Liver (tissue), 9 donors: ENCODE results near the gene GAP43. TPM values are rescaled to one million over a fixed set of nuclear protein-coding genes. Genes with fewer than 3 reads are reported as not detected.

Source experiments
- DNase-seq: peaks from one replicate; pipeline ENCODE4 v3.0.0-alpha.2; 2017; ENCODE audit warnings: low spot score
- H3K27ac ChIP-seq, 2 donors: one replicate each; pipeline ENCODE4 v1.7.0; 2013; ENCODE audit warnings: inconsistent platforms in 2 of 2, low read length in 2 of 2, control low read depth in 1 of 2, low read depth in 1 of 2, mild to moderate bottlenecking in 1 of 2
- H3K27me3 ChIP-seq, 4 donors: one replicate each; pipeline versions ENCODE4 v1.6.1 to v1.7.0; 2013; ENCODE audit warnings: low read length in 3 of 4, inconsistent platforms in 1 of 4, mild to moderate bottlenecking in 1 of 4, moderate library complexity in 1 of 4; ENCODE audit not compliant: control insufficient read depth in 4 of 4, insufficient read depth in 4 of 4
- H3K36me3 ChIP-seq, 4 donors: one replicate each; pipeline versions ENCODE4 v1.6.1 to v1.7.0; 2013; ENCODE audit warnings: low read length in 3 of 4, mild to moderate bottlenecking in 3 of 4, low read depth in 1 of 4, moderate library complexity in 1 of 4; ENCODE audit not compliant: control insufficient read depth in 4 of 4, insufficient read depth in 3 of 4
- H3K4me1 ChIP-seq, 4 donors: one replicate each; pipeline versions ENCODE4 v1.6.1 to v1.7.0; 2013; ENCODE audit warnings: low read length in 3 of 4, mild to moderate bottlenecking in 3 of 4, moderate library complexity in 1 of 4; ENCODE audit not compliant: control insufficient read depth in 4 of 4, insufficient read depth in 4 of 4
- H3K4me3 ChIP-seq, 3 donors: one replicate each; pipeline versions ENCODE4 v1.6.1 to v1.7.0; 2013; ENCODE audit warnings: low read length in 3 of 3, control low read depth in 1 of 3, low read depth in 1 of 3, mild to moderate bottlenecking in 1 of 3
- H3K9ac ChIP-seq, 2 donors: one replicate each; pipeline ENCODE4 v1.7.0; 2013; ENCODE audit warnings: low read length in 2 of 2, mild to moderate bottlenecking in 2 of 2, moderate library complexity in 2 of 2, control low read depth in 1 of 2, low read depth in 1 of 2
- H3K9me3 ChIP-seq, 4 donors: one replicate each; pipeline versions ENCODE4 v1.6.1 to v1.7.0; 2013; ENCODE audit warnings: low read length in 3 of 4; ENCODE audit not compliant: control insufficient read depth in 4 of 4
- EGR1 ChIP-seq, 2 donors: IDR thresholded peaks; 2 replicates each; pipeline ENCODE4 v1.6.1; 2016 to 2018; ENCODE audit warnings: antibody characterized with exemption in 2 of 2, low read depth in 2 of 2
- FOXA1 ChIP-seq: IDR thresholded peaks from 2 replicates; pipeline ENCODE4 v1.6.1; 2016; ENCODE audit warnings: antibody characterized with exemption
- FOXA2 ChIP-seq: IDR thresholded peaks from 2 replicates; pipeline ENCODE4 v1.6.1; 2016; ENCODE audit warnings: antibody characterized with exemption
- GABPA ChIP-seq, 2 donors: IDR thresholded peaks in 1 of 2; conservative IDR thresholded peaks in 1 of 2; 2 replicates each; pipeline ENCODE4 v1.6.1; 2016; ENCODE audit warnings: antibody characterized with exemption in 2 of 2, mild to moderate bottlenecking in 1 of 2, moderate library complexity in 1 of 2
- HNF4A ChIP-seq, 2 donors: conservative IDR thresholded peaks; 2 replicates each; pipeline ENCODE4 v1.6.1; 2016; ENCODE audit warnings: antibody characterized with exemption in 2 of 2, mild to moderate bottlenecking in 2 of 2
- HNF4G ChIP-seq: IDR thresholded peaks from 2 replicates; pipeline ENCODE4 v1.6.1; 2016; ENCODE audit warnings: antibody characterized with exemption
- NR2F2 ChIP-seq: IDR thresholded peaks from 2 replicates; pipeline ENCODE4 v1.6.1; 2016; ENCODE audit warnings: antibody characterized with exemption
- RAD21 ChIP-seq, 2 donors: IDR thresholded peaks; 2 replicates each; pipeline ENCODE4 v1.6.1; 2016; ENCODE audit warnings: antibody characterized with exemption in 2 of 2, mild to moderate bottlenecking in 2 of 2
- RXRA ChIP-seq, 2 donors: IDR thresholded peaks; 2 replicates each; pipeline ENCODE4 v1.6.1; 2017 to 2018; ENCODE audit warnings: antibody characterized with exemption in 2 of 2, mild to moderate bottlenecking in 1 of 2
- SP1 ChIP-seq: IDR thresholded peaks from 2 replicates; pipeline ENCODE4 v1.6.1; 2018; ENCODE audit warnings: antibody characterized with exemption, mild to moderate bottlenecking
- YY1 ChIP-seq: IDR thresholded peaks from 2 replicates; pipeline ENCODE4 v1.6.1; 2016; ENCODE audit warnings: antibody characterized with exemption, mild to moderate bottlenecking
- WGBS: extraction: QIAGEN DNeasy Blood & Tissue Kit; methylation state at CpG from one replicate; pipeline ENCODE4 v1.1.7; 2013; 5-methylcytosine and 5-hydroxymethylcytosine counted together
- polyA plus RNA-seq, 2 donors: library from polyadenylated mRNA; stranded (reverse) in 1 of 2; unstranded in 1 of 2; fragments of 200-250 nt in 1 of 2; fragments of >200 nt in 1 of 2; fragmentation: Nextera tagmentation in 1 of 2; extraction: Ambion mirVana in 1 of 2; gene quantifications; one replicate each; pipeline versions ENCODE4 v1.2.1 to v1.2.3, GENCODE V29; 2013 to 2015
- total RNA-seq, 2 donors: library from RNA; depleted of rRNA; stranded (reverse); fragments of >200 nt; gene quantifications; one replicate each; pipeline ENCODE4 v1.2.3, GENCODE V29; 2014
- TF ChIP-seq, protein P1 (sequence below): IDR thresholded peaks from 2 replicates; pipeline ENCODE4 v1.6.1; 2016; ENCODE audit warnings: antibody characterized with exemption
- TF ChIP-seq, protein P2 (sequence below): IDR thresholded peaks from 2 replicates; pipeline ENCODE4 v1.6.1; 2016; ENCODE audit warnings: antibody characterized with exemption, mild to moderate bottlenecking
- TF ChIP-seq, protein P3 (sequence below): IDR thresholded peaks from 2 replicates; pipeline ENCODE4 v1.6.1; 2016; ENCODE audit warnings: antibody characterized with exemption
- TF ChIP-seq, protein P4 (sequence below): IDR thresholded peaks from 2 replicates; pipeline ENCODE4 v1.6.1; 2016; ENCODE audit warnings: antibody characterized with exemption
- donor health status: healthy.
- donor health status: healthy.
- donor health status: healthy.
- donor health status: healthy.
- donor health status: healthy.

The GAP43 gene
- total and polyA plus RNA-seq, 4 donors: 0.06 TPM; not detected in 3

DNA sequence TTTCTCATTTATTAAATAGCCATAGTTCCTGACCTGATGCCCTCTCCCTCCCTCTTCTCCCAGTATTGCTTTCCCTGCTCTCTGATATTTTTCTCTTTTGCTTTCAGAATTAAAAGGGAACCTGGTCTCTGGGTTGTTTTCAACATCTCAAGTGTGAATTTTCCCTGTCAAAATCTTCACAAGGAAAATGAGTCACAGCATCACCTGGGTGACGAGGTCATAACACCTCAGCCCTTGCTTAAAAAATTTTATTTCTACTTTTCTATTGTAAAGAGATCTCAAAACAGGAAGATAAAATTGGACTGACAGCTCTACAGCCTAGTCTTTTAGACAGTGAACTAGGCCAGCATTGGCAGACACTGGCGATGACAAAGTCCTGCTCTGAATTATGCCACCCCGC, 40.1 kb downstream of the GAP43 start (continued):
- TF ChIP-seq FOXA1: no peak

DNA sequence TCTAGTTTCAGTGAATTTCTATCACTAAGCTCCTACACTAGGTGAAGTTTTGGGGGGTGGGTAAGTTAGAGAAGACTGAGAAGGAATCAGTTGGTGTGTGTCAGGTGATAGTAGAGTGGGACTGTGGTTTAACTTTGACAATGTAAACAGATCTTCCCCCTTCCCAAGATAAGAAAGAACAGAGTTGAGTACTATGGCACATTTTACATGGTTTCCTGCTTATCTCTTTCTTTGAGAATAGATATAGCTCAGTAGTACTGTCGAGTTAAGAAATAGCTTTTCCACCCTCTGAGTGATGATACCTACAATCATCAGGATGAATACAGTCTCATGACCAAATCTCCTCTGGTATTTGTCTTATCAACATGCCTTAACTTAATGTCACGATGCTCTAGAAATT, 42.8 kb downstream of the GAP43 start:
- H3K27ac ChIP-seq: no peak overlapping the region
- no peak overlapping the region for H3K4me3 ChIP-seq
- no peak overlapping the region for H3K9ac ChIP-seq
- no peaks in the 10 kb centered on the region for H3K9me3 ChIP-seq
- 67% methylated on average over 2 of the region's 2 CpGs for WGBS
- no peak for DNase-seq
- no peaks in the 10 kb centered on the region for H3K4me1 ChIP-seq
- H3K27me3 ChIP-seq: no peaks in the 10 kb centered on the region
- no peaks in the 10 kb centered on the region for H3K36me3 ChIP-seq
- TF ChIP-seq RXRA (IDR thresholded peaks at IDR 0.05) (no peak), HNF4G (no peak), RAD21 (IDR thresholded peaks at IDR 0.05) (no peak), NR2F2 (no peak), EGR1 (IDR thresholded peaks at IDR 0.05; ENCODE audit: low read depth in 2 of 2) (no peak), HNF4A (conservative IDR thresholded peaks at IDR 0.05) (no peak), YY1 (no peak), GABPA (IDR thresholded peaks at IDR 0.05 in 1 of 2, conservative IDR thresholded peaks at IDR 0.05 in 1 of 2) (no peak), SP1 (no peak)
- TF ChIP-seq, protein P1, sequence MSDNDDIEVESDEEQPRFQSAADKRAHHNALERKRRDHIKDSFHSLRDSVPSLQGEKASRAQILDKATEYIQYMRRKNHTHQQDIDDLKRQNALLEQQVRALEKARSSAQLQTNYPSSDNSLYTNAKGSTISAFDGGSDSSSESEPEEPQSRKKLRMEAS: no peak
- TF ChIP-seq, protein P2, sequence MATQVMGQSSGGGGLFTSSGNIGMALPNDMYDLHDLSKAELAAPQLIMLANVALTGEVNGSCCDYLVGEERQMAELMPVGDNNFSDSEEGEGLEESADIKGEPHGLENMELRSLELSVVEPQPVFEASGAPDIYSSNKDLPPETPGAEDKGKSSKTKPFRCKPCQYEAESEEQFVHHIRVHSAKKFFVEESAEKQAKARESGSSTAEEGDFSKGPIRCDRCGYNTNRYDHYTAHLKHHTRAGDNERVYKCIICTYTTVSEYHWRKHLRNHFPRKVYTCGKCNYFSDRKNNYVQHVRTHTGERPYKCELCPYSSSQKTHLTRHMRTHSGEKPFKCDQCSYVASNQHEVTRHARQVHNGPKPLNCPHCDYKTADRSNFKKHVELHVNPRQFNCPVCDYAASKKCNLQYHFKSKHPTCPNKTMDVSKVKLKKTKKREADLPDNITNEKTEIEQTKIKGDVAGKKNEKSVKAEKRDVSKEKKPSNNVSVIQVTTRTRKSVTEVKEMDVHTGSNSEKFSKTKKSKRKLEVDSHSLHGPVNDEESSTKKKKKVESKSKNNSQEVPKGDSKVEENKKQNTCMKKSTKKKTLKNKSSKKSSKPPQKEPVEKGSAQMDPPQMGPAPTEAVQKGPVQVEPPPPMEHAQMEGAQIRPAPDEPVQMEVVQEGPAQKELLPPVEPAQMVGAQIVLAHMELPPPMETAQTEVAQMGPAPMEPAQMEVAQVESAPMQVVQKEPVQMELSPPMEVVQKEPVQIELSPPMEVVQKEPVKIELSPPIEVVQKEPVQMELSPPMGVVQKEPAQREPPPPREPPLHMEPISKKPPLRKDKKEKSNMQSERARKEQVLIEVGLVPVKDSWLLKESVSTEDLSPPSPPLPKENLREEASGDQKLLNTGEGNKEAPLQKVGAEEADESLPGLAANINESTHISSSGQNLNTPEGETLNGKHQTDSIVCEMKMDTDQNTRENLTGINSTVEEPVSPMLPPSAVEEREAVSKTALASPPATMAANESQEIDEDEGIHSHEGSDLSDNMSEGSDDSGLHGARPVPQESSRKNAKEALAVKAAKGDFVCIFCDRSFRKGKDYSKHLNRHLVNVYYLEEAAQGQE: no peak
- TF ChIP-seq, protein P3, sequence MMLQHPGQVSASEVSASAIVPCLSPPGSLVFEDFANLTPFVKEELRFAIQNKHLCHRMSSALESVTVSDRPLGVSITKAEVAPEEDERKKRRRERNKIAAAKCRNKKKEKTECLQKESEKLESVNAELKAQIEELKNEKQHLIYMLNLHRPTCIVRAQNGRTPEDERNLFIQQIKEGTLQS: no peak
- TF ChIP-seq, protein P4, sequence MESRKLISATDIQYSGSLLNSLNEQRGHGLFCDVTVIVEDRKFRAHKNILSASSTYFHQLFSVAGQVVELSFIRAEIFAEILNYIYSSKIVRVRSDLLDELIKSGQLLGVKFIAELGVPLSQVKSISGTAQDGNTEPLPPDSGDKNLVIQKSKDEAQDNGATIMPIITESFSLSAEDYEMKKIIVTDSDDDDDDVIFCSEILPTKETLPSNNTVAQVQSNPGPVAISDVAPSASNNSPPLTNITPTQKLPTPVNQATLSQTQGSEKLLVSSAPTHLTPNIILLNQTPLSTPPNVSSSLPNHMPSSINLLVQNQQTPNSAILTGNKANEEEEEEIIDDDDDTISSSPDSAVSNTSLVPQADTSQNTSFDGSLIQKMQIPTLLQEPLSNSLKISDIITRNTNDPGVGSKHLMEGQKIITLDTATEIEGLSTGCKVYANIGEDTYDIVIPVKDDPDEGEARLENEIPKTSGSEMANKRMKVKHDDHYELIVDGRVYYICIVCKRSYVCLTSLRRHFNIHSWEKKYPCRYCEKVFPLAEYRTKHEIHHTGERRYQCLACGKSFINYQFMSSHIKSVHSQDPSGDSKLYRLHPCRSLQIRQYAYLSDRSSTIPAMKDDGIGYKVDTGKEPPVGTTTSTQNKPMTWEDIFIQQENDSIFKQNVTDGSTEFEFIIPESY: no peak

DNA sequence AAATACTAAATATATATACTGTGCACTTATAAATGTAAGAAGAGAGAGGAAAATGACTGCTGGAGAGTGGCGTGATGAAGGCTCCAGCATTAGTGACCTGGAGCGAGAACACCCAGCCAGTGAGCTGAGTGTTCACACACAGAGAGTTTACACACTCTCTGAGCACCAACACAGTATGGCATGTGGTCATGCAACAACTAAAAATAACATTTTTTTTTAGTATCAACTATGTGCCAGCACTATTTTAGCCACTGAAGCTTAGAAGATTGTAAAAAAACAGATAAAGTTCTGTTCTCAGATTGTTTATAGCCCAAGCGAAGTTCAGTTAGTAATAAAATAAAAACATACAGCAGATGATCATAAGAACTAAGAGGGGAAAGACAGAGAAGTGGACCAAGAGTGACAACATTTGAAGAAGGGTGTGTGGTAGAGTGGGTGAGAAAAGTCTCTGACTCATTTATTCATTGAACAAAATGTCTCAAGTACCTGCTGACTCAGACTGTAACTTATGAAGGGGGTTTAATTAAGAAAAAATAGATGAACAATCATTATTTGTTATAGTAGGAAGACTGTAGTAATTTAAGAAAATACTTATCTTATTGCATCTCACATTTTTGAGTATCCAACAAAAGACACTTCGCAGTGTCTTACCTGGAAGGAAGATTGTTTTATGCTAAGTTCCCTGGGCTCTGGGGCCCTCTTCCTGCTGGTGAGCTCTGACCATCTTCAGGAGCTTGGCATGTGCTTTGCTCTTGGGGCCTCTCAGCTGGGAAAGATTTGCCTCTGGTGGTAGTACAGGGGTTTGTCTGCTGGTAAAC, 43.8 kb downstream of the GAP43 start:
- no peaks in the 10 kb centered on the region for H3K36me3 ChIP-seq
- no peak overlapping the region for H3K27ac ChIP-seq
- H3K27me3 ChIP-seq: no peaks in the 10 kb centered on the region
- no peaks in the 10 kb centered on the region for H3K4me1 ChIP-seq
- no peak overlapping the region for H3K4me3 ChIP-seq
- 83% methylated on average over 4 of the region's 4 CpGs for WGBS
- DNase-seq: no peak
- no peaks in the 10 kb centered on the region for H3K9me3 ChIP-seq
- no peak overlapping the region for H3K9ac ChIP-seq
- no peak for TF ChIP-seq FOXA1
- TF ChIP-seq EGR1 (IDR thresholded peaks at IDR 0.05; ENCODE audit: low read depth in 2 of 2): no peak
- no peak for TF ChIP-seq FOXA2
- TF ChIP-seq NR2F2: no peak
- no peak for TF ChIP-seq YY1
- TF ChIP-seq, protein P2: no peak
- TF ChIP-seq, protein P4: no peak
